ENCODE data around the gene MYO1A.

Gene MYO1A

DNA sequence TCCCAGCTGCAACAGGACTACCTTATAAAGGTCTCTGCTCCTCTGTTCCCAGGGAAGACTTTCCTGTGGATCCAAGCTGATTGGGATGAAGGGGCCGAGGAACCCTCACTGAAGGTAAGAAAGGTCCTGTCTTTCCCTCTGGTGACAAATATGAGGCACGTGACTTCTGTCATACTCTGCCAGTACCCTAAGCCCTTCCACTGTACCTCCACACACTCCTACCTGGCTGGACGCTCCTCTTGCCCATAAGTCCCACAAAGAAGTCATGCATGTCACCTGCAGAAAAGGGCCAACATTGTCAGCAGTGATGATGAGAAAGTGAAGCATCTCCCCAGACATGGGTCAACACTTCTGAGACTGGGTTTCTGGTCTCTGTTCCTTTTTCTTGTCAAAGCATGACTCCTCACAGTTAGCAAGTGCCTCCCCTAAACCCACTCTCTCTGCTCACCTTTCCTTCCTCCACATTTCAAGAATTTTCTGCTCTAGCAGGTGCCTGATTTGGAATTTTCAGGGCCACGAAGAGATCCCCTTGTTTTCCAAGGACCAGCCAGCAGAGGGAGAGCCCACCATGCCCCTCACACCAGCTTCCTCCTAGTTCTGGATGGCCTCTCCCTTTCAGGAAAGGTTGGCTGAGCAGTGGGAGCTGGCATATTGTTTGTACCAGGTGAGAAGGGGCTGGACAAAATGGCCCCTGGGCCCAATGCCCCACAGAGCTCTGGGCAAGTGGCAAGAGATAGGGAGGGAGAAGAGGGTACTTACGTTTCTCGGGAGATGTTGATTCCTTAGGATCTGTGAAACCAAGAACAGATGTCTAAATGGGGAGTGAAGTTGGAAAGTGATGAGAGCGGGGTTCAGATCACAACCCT is 37.1 kb downstream of the MYO1A start:
- no peak for DNase-seq

DNA sequence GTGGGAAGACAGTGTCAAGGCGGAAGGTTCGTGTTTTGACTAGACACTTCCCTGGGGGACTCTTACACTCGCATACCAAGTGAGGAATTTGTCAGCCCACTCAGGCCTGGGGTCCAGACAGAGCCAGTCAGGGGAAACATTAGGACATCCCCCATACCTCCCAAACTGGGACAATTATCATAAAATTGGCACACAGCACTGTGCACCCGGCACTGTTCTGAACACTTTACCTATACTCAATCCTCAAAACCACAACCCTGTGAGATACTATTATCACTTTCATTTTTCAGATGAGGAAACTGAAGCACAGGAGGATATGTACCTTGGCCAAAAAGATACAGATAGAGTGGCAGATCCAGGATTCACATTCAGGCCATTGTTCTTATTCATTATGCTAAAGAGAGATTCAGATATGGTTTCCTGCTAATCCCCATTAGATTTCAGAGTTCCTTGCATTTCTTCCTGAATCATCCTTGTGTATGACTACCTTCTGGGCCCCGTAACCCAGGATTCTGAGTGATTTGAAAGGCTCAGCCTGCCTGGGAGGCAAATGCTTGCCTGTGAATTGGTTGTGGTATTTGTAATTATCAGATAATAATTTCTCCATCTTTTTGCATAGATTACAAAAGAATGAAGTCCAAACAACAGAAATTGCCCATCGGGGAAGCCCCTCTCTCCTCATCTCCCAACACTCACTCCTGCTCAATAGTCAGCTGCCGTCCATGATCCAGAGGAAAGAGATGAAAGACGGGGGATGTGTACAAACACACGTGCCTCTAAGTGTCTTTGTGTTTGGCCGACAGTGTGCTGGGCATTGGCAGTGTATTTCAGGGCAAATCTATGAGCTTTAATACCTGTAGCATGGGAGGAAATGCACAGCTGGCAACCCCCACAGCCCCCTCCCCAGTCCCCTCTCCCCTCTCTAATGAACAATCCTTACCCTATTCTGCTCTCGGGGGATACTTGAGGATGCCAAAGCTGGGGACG is 38.2 kb downstream of the MYO1A start:
- DNase-seq: no peak

DNA sequence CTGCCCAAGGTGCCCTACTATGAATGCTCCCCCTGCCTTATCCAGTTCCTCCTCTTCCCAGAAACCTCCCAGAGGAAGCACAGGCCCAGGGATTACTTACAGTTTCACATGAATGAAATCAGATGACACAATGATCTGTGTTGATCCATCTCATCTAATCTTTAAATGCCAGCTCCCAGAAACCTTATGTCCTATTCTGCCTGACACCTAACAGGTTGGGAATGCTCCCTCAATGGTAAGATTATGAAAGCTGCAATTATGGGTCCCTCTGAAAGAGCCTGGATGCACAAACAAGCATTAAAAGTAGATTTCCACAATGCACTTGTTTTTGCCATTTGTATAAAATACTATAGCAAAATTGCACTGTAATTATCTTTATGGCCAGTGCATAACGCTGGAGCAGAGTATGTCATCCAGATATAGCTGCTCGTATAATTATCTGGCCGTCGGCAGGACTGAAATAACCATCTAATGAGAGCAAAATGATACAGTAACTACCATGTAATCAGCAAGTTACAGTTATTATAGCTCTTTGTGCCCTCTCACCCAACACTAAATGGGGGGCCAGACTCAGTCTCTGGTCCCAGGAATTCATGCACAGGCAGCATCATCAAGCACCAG is 39.2 kb downstream of the MYO1A start:
- no peak for DNase-seq

DNA sequence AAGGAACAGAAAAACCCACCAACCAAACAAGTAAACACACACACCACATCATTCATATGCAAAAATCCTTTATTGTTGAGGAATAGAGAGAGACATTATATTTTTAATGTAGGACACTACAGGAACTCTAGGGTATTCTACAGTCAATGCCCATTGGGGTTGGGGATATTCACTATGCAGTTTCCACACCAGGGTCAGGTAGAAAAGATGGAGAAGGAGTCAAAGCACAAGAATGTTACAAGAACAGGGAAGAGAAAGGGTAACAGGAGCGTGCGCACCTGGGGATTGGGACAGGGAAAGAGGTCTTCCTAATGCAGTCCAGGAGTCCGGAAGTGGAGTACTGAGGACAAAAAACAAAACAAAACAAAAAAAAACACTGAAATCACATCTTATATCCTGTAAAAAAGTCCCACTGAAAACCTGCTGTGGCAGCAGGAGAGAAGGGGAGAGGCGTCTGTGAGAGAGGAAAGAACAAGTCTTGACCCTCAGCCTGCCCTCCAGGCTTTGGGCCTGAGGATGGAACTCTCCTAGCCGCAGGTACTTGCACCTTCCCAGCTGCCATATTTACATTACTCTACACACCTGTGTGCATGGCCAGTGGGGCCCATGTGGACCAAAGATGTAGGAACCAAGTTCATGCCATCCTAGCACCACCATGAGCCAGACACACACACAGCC is 39.8 kb downstream of the MYO1A start:
- DNase-seq: no peak

DNA sequence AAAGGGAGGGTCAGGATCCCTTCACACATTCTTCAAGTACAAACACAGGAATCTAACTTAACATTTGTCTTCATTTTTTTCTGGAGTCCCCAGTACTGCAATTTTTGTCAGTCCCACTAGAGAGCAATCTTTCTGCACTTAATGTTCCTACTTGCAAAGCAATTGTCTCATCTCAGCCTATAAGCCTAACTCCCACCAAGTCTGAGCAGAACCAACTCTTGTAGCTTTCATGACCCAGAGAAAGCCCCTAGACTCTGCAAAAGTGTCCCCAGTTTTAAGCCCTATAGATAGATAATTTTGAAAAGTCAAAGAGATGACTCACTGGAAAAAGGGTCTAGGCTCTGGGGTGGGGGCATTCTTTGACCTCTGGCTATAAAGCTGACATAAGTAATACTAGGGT is 41.8 kb downstream of the MYO1A start:
- no peak for DNase-seq

DNA sequence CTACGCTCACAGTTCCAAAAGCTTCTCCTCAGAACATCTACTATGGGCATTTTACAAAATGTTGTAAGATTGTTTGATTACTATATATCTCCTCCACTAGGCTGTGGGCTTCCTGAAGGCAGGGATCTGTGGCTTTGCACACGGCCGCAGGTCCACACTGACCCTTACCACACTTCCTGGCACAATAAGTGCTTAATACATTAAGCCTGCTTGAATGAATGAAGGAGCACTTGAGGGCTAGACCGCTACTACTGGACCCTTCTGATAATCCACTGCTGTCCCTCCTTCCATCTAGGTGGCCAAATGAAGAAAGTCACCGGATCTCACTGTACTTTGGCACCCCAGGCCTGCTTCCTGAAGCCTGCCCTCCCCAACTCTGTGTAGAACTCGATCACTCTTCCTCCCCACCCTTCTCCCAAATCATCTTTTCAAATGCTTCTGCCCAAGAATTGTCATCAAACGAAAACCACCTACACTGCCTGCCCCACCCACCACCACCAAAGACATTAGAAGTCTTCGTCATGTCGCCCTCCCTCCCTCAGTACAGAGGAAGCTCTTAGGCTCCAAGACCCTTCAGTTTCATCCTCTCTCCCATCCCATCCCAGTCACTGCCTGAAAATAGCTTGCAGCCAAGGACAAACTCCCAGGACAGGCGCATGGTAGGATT is 43.0 kb downstream of the MYO1A start:
- DNase-seq: no peak

DNA sequence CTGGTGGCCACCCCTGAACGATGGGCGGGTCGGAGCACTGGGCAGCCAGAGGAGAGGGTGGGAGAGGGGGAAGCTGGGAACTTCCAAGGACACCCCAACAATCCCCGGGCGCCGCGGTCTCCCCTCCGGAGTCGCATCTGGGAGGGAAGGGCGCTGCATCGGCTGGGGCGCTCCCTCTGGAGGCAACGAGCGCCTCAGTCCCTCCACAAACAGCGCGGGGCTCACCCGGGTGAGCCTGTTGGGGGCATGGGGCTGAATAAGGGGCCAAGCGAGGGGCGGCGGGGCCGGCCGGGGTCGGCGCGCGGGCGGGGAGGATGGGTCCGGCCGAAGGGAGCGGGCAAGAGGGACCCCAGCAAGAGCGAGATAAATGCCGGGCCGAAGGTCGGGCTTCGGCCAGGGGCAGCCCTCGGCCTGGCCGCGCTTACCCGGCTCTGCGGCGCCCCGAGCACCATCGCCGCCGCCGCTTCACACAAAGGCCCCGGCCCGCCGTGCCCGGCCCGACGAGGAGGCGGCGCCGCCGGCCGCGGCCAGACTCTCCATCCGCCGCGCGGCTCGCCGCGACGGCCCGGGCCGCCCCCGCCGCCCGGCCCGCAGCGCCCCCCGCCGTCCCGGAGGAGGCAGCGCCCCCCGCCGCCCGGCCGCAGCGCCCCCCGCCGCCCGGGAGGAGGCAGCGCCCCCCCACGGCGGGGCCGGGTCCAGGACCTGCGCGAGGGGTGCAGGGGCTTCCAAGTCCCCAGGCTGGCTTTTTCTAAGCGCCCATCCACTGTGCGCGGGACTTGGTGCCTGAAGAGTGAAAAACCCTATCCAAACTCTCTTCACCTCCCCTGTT is 43.7 kb downstream of the MYO1A start, which contains the start of gene ZBTB39:
Gene ZBTB39, minus strand, starts transcription at position 567 of the 829 bp plus-strand sequence. CDS start 1,629 bp downstream, outside the sequence.
- peak; percentile 96 for DNase-seq

DNA sequence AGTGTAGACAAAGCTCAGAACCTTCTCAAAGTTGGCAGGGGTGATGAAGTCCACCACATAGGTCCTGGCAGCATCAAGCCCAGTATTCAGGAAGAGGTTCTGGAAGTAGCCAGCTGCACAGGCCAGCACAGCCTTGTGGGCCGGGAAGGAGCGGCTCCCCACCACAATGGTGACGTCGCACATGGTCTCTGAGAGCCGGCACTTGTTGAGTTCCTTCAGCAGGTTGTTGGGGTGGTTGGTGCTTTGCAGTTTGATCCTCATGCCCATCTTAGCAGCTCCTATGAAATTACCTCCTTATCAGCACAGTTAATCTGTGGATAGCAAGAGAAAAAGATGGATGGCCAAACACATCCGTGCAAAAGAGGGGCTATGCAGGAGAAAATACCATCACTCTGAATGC is 45.3 kb downstream of the MYO1A start:
- DNase-seq: no peak

DNA sequence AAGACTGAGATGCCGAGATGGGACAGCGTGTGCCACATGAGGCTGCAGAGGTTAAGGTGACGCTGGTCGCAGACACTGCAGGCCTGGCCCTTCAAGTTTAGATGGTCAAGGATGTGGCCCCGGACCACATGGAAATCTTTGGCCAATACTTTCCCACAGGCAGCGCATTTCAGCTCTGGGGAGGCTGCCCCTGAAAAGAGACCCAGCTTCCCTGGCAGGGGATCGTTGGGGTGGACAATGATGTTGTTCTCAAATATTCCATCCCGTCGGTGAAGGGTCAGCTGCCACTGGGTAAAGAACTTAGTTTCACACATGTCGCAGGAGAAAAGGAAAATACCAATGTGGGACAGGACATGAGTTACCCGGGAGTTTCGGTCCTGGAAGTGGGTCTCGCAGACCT is 46.5 kb downstream of the MYO1A start:
- no peak for DNase-seq

DNA sequence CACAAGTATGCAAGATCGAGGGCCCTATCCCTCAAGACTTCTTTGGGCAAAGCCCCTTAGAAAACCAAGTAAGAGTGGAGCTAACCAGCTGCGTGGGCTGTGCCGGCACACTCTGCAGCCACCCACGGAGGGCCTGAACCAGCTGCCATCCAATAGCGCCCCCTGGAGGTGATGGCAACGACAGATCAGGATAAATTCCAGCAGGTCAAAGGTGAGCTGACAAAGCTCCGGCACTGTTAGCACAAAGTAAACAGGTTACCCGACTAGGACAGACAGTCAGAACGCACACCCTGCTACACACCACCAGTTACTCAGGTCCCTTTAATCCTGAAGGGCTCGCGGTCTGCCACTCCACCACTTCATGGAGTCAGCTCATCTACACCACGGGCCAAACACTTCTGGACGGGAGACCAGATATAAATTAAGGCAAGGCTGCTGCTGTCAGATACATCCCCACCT is 48.5 kb downstream of the MYO1A start:
- peak; percentile 88 for DNase-seq

DNA sequence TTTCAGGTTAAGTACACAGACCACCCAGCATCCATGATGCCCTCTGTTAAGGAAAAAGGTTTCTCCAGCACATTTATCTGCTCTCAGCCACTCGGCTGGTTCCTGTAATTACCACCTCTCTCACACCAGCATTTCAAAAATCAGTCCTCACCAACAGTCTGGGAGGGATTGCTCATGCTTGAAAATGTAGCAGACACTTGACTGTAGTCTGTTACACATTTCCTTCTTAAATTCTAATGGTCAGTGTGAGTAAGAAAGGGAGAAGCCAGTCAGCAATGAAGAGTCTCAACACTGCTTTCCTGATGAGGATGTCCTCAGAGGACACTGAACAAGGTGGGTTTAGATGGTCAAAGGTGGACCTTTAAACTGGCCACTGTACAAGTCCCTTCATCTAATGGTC is 49.5 kb downstream of the MYO1A start:
- no peak for DNase-seq

DNA sequence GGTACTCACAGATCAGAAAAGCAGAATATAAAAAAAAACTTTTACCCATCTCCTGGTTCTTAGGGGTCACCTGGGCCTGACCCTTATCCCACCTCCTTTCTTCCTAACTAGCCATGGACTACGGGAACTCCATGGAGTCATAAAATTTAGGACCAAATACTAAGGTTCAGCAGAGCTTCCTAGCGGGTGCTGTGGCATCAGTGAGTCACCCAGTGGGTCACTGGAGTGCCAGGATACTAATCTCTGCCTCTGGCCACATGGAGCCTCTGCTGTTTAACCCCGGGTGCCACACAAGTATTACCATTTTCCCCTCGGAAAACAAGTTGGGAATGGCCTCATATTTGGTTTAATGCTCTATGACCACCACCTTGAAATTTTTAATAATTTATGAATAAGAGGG is 50.5 kb downstream of the MYO1A start:
- no peak for DNase-seq

DNA sequence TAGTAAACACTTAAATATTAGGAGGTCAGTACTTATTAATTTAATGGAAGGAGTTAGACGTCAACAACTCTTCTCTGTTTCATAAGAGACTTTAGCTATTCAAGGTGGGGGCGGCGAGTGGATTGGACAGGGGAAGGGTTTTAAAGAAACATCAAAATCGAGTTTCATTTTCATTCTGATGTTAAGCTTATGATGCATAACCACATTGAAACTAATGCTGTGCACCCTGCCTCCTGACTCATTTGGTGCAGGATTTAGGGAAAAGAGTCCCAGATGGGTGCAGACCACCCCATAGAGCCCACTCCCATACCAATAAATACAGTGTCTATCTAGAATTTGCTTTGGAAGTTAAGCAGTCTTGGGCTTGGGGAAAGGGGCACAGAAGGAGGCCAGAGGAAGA is 50.9 kb downstream of the MYO1A start:
- DNase-seq: no peak

DNA sequence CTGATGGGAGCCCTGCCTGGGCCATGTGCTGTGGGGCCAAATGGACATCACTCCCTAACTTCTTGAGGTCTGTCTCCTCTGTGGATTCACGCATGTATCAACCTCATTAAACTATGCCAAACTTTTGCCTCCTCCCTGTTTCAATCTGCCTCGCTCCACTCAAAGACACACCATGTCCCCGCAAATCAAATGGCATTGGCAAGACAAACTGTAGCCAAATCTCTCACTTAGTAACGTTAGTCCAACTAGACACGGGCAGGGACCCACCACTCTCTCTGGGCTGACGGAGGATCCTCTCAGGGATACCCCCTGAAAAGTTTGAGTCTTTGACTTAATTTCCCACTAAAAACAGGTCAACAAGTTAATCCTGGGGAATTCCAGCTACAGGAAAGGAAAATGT is 51.6 kb downstream of the MYO1A start:
- DNase-seq: no peak

DNA sequence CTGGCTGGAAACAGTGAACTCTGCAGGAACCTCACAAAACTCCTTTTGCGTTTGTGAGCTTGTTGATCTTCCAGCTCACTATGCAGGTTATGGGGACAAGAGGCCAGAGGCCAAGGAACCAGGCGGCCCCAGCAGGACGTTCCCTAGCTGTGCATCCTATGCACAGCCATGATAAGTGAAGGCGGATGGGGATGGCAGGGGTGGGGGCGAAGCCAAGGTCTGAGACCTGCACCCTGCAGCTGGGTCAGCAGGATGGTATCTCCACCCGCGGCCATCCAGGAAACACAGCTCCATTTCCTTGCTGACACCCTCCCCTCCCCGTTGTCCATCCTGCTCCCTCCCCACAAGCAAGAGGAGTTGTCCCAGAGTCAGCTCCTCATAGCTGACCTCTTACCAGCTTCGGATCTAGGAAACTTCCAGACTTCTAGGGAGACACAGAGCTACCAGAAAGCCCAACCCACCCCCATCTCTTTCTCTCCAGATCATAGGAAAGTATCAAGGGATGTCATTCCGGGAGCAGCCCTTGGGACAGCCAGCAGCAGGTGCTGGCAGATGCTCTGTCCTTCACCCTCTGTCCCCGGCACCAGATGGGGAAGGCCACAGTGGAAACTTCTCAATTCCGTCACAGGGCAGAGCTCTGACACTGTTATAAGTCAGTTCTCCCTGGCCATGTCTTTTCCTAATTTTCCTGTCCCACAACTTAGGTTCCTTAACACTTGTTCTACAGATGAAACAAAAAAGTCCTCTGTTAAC is 53.0 kb downstream of the MYO1A start:
- no peak for DNase-seq

DNA sequence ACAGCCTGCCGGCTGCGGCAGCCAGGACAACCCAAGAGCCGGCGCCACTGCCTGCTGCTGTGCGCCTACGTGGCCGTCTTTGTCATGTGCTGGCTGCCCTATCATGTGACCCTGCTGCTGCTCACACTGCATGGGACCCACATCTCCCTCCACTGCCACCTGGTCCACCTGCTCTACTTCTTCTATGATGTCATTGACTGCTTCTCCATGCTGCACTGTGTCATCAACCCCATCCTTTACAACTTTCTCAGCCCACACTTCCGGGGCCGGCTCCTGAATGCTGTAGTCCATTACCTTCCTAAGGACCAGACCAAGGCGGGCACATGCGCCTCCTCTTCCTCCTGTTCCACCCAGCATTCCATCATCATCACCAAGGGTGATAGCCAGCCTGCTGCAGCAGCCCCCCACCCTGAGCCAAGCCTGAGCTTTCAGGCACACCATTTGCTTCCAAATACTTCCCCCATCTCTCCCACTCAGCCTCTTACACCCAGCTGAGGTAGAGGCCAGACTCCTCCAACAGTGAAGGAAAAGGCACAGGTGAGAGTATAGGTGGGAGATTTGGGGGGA is 53.9 kb downstream of the MYO1A start:
- DNase-seq: no peak

DNA sequence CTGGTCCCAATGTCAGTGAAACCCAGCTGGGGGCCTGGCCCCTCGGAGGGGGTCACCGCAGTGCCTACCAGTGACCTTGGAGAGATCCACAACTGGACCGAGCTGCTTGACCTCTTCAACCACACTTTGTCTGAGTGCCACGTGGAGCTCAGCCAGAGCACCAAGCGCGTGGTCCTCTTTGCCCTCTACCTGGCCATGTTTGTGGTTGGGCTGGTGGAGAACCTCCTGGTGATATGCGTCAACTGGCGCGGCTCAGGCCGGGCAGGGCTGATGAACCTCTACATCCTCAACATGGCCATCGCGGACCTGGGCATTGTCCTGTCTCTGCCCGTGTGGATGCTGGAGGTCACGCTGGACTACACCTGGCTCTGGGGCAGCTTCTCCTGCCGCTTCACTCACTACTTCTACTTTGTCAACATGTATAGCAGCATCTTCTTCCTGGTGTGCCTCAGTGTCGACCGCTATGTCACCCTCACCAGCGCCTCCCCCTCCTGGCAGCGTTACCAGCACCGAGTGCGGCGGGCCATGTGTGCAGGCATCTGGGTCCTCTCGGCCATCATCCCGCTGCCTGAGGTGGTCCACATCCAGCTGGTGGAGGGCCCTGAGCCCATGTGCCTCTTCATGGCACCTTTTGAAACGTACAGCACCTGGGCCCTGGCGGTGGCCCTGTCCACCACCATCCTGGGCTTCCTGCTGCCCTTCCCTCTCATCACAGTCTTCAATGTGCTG is 54.6 kb downstream of the MYO1A start:
- DNase-seq: no peak

DNA sequence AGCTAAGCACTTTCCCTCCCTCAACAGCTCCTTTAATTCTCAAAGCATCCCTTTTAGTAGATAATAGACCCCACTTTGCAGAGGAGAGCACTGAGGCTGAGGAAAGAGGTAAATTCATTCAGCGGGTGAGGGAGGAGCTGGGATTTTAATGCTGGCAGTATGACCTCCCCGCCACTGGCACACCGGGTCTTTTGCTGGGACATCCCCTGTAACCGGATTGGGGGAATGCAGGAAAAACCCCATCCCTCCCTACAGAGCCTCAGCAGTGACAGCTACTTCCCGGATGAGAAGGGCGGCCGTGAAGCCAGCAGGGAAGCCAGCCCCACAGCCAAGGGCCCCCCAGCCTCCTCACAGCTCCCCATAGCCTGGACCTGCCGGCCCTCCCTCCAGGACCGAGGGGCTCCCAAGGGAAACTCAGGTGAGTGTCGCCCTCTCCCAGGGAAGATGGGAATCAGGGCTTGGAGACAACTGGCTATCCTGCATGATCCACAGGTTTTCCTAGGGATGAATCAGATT is 55.6 kb downstream of the MYO1A start:
- DNase-seq: no peak

DNA sequence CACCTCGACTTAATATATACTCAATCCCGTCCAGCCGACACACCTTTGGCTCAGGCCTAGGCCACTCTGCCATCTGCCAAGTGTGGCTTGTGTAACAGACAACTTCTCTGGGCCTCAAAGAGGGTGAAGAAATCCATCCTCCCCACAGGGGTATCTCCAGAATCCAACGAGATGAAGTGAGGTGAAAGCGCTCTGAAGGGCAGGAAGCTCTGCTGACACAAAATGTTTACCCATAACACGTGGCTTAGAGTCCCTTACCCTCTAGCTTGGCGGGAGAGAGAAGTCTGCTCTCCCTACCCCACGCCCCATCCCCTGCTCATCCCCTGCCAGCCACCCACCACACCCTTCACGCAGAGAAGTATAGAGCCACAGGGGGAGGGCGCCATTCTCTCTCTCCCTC is 56.6 kb downstream of the MYO1A start:
- DNase-seq: no peak

Data from 8988T (cell line).